ENCODE data around the gene RBM19.

DNA sequence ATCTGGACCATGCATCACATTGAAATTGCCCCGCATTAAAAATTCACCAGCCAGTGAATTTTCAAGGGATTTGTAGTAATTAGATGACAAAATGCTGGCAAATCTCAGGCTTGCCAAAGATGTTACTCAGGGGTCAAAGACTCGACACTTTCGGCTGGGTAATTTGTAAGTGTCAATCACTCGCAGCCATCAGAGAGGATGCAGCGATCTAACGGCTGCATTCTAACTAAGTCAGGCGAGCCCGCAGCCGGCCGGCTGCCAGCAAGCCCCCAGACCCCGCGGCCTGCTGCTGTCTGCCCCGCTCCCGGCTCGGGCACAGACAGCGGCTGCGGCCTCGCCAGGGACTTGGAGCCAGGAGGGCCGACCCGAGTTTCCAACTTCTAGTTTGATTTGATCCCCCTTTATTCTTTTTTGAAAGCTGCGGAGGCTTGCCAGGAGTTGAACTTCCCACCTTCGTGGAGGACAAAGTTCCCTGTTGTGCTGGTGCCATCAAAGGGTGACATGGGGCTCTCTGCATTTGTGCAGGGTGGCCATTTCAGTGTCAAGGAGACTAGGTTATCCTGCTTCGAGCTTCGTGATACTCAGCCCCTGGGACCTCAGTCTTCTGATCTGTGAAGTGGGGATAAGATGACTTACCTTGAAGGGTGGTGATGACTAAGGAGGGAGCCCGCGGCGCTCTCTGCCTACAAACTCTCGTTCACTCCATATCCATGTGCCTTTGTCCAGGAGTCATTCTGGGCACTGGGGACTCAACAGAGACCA lies 169.9 kb downstream of the RBM19 start:
- TF ChIP-seq BHLHE40 (IDR thresholded peaks at IDR 0.05; ENCODE audit: borderline replicate concordance): no peak
- TF ChIP-seq FOXK2 (IDR thresholded peaks at IDR 0.05): no peak
- TF ChIP-seq ELF4 (IDR thresholded peaks at IDR 0.05): no peak
- TF ChIP-seq ZNF384 (IDR thresholded peaks at IDR 0.05): no peak
